B cell (primary cell): ENCODE data around the gene DCUN1D4. TPM values are rescaled to one million over a fixed set of nuclear protein-coding genes. Genes with fewer than 3 reads are reported as not detected.

ENCODE experiments used
- ATAC-seq: fragments of 200-7000 bp; cut with Tn5 transposase; one replicate; pipeline ENCODE4 v1.10.0; 2021; ENCODE audit warnings: low read depth, mild to moderate bottlenecking, moderate number of reproducible peaks, moderate library complexity
- CTCF ChIA-PET: fragments of 350-600 bp; sonication (Branson Sonifier 250); formaldehyde crosslinking; loops from one replicate; lab custom pipeline; 2021; ENCODE audit warnings: antibody characterized with exemption, inconsistent platforms; lab: Charles Lee
- POLR2A ChIA-PET: fragments of 350-600 bp; sonication (Branson Sonifier 250); formaldehyde crosslinking; loops from one replicate; lab custom pipeline; 2021; ENCODE audit warnings: antibody characterized with exemption; lab: Charles Lee
- DNase-seq: peaks from one replicate; pipeline ENCODE4 v3.0.0; 2013
- H2AFZ ChIP-seq: 2 replicates; pipeline ENCODE4 v1.6.1; 2012; ENCODE audit warnings: mild to moderate bottlenecking, low read depth, low read length; ENCODE audit not compliant: insufficient read depth, poor library complexity, severe bottlenecking
- H3K27ac ChIP-seq, 2 donors: 1 replicate in 1 of 2; 2 replicates in 1 of 2; pipeline ENCODE4 v1.5.1; 2012 to 2013; ENCODE audit warnings: low read length in 2 of 2, mild to moderate bottlenecking in 2 of 2, moderate library complexity in 1 of 2
- H3K27me3 ChIP-seq, 4 experiments: fragments of 200-600 bp in 1 of 4; sonication (generic) in 1 of 4; replicated peaks in 1 of 4; 1 replicate in 2 of 4; 2 replicates in 2 of 4; pipeline versions ENCODE4 v1.6.1 to v1.7.0; 2013 to 2016; ENCODE audit warnings: low read length in 3 of 4, mild to moderate bottlenecking in 2 of 4, mixed read lengths in 1 of 4, moderate library complexity in 1 of 4; ENCODE audit not compliant: insufficient read depth in 4 of 4, control insufficient read depth in 3 of 4; ENCODE audit errors: control extremely low read depth in 1 of 4
- H3K36me3 ChIP-seq, 2 experiments: replicated peaks in 1 of 2; 1 replicate in 1 of 2; 2 replicates in 1 of 2; pipeline versions ENCODE4 v1.6.1 to v1.7.1; 2013; ENCODE audit warnings: low read length in 1 of 2; ENCODE audit not compliant: insufficient read depth in 2 of 2, control insufficient read depth in 1 of 2; ENCODE audit errors: control extremely low read depth in 1 of 2, extremely low read depth in 1 of 2
- H3K4me1 ChIP-seq, 2 donors: fragments of 200-600 bp in 1 of 2; sonication (generic) in 1 of 2; 1 replicate in 1 of 2; 2 replicates in 1 of 2; pipeline versions ENCODE4 v1.5.1 to v1.6.1; 2013 to 2017; ENCODE audit warnings: low read length in 2 of 2; ENCODE audit not compliant: control insufficient read depth in 2 of 2, insufficient read depth in 2 of 2
- H3K4me2 ChIP-seq: replicated peaks from 2 replicates; pipeline ENCODE3; 2012; ENCODE audit warnings: mild to moderate bottlenecking, low read depth, low read length; ENCODE audit not compliant: poor library complexity, severe bottlenecking
- H3K4me3 ChIP-seq, 5 experiments: fragments of 200-600 bp in 1 of 5; sonication (generic) in 1 of 5; 1 replicate in 3 of 5; 2 replicates in 2 of 5; pipeline versions ENCODE4 v1.5.1 to v1.7.0; 2011 to 2016; ENCODE audit warnings: low read length in 4 of 5, mild to moderate bottlenecking in 4 of 5, low read depth in 2 of 5, control low read depth in 1 of 5, moderate library complexity in 1 of 5; ENCODE audit not compliant: insufficient read depth in 1 of 5; ENCODE audit errors: control extremely low read depth in 1 of 5, extremely low read depth in 1 of 5
- H3K79me2 ChIP-seq: fragments of 200-600 bp; sonication (generic); one replicate; pipeline ENCODE4 v1.6.0; 2016; ENCODE audit warnings: low read length; ENCODE audit not compliant: control insufficient read depth, insufficient read depth
- H3K9ac ChIP-seq: fragments of 200-600 bp; sonication (generic); 2 replicates; pipeline ENCODE4 v1.6.1; 2017; ENCODE audit warnings: mild to moderate bottlenecking, low read length, moderate library complexity
- H3K9me3 ChIP-seq, 3 donors: one replicate each; pipeline versions ENCODE4 v1.6.1 to v1.7.1; 2013; ENCODE audit warnings: low read length in 2 of 3; ENCODE audit not compliant: control insufficient read depth in 2 of 3, insufficient read depth in 1 of 3; ENCODE audit errors: control extremely low read depth in 1 of 3
- H4K20me1 ChIP-seq: 2 replicates; pipeline ENCODE4 v1.6.0; 2012; ENCODE audit warnings: mild to moderate bottlenecking, low read length; ENCODE audit not compliant: insufficient read depth, control insufficient read depth, poor library complexity, severe bottlenecking
- H3K27ac Mint-ChIP-seq: one replicate; pipeline ENCODE4 v1.8.0; 2021; ENCODE audit warnings: mixed read lengths
- H3K27me3 Mint-ChIP-seq: one replicate; pipeline ENCODE4 v1.8.0; 2021; ENCODE audit warnings: mixed read lengths
- H3K4me1 Mint-ChIP-seq: one replicate; pipeline ENCODE4 v1.8.0; 2021; ENCODE audit warnings: mixed read lengths
- H3K4me3 Mint-ChIP-seq: one replicate; pipeline ENCODE4 v1.8.0; 2021; ENCODE audit warnings: mixed read lengths
- H3K9me3 Mint-ChIP-seq: one replicate; pipeline ENCODE4 v1.8.0; 2022; ENCODE audit warnings: mixed read lengths; ENCODE audit not compliant: insufficient read depth
- EZH2 ChIP-seq: IDR thresholded peaks from 2 replicates; pipeline ENCODE4 v1.6.1; 2012; ENCODE audit warnings: borderline replicate concordance, low read depth, mild to moderate bottlenecking, moderate library complexity, low read length; ENCODE audit not compliant: insufficient read depth, poor library complexity, severe bottlenecking
- WGBS: methylation state at CpG from one replicate; pipeline ENCODE4 v1.1.5; 2013; ENCODE audit warnings: missing lambda C conversion rate; ENCODE audit not compliant: insufficient coverage; 5-methylcytosine and 5-hydroxymethylcytosine counted together
- intact Hi-C: fragments of 100-400 bp; cut with micrococcal nuclease; formaldehyde crosslinking; loops from one replicate; pipeline ENCODE4 v1.10.0; 2022
- polyA plus RNA-seq: library from polyadenylated mRNA; depleted of rRNA; stranded (reverse); fragments of >200 nt; gene quantifications from 2 replicates; pipeline ENCODE4 v1.2.3, GENCODE V29; 2012
- total RNA-seq, 2 donors: library from RNA; stranded (reverse); fragments of 120-200 nt in 1 of 2; gene quantifications; 1 replicate in 1 of 2; 2 replicates in 1 of 2; pipeline versions ENCODE4 v1.2.3 to v1.2.4, GENCODE V29; 2013 to 2022
- TF ChIP-seq, protein P1 (sequence below): fragments of 200-600 bp; IDR thresholded peaks from one replicate; pipeline ENCODE4 v1.8.0; 2022; ENCODE audit warnings: antibody characterized with exemption, mild to moderate bottlenecking

Gene DCUN1D4
- total and polyA plus RNA-seq, 2 donors (not counting 1 experiment from before 2014, with no cell fraction given), result 15.1 to 39.7 TPM

DNA sequence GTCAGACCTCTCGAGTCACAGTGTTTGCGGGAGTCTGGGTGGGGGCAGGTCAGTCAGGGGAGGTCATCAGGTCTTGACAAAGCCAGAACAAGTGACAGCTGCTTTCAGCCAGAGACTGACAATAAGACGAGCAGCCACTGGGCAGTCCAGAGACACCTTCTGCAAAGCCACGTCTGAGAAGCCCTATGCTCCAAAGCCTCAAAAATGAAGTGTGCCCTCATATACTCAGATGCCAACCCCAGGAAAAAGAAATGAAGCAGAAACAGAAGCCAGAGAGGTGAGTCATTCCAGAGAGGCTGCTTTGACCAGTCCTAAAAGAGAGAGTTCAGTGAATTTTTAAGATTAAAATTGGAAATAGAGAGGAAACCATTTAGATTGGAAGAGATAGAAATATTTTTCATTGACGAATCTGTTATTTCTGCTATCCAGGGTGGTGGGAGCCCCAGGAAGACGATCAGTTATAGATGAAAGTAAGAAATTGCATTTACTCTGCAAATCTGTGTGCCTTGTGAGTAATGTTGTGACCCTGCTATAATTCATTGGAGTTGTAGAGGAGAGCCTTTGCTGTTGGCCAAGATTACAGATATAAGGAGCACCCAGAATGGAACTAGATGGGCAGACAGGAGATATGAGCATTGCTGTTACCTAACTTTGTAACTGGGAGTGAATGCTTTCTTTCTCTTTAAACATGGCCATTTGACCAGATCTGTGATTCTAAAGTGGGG lies 99.3 kb downstream of the DCUN1D4 start:
- no peak for DNase-seq
- no peak overlapping the region for H3K27ac Mint-ChIP-seq
- no peaks in the 10 kb centered on the region for H4K20me1 ChIP-seq
- TF ChIP-seq, protein P1, sequence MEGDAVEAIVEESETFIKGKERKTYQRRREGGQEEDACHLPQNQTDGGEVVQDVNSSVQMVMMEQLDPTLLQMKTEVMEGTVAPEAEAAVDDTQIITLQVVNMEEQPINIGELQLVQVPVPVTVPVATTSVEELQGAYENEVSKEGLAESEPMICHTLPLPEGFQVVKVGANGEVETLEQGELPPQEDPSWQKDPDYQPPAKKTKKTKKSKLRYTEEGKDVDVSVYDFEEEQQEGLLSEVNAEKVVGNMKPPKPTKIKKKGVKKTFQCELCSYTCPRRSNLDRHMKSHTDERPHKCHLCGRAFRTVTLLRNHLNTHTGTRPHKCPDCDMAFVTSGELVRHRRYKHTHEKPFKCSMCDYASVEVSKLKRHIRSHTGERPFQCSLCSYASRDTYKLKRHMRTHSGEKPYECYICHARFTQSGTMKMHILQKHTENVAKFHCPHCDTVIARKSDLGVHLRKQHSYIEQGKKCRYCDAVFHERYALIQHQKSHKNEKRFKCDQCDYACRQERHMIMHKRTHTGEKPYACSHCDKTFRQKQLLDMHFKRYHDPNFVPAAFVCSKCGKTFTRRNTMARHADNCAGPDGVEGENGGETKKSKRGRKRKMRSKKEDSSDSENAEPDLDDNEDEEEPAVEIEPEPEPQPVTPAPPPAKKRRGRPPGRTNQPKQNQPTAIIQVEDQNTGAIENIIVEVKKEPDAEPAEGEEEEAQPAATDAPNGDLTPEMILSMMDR, result no peak
- TF ChIP-seq EZH2, result no peak
- peaks cover 0 to 9% (median 0%) of the 10 kb centered on the region in 3 donors for H3K9me3 ChIP-seq
- H3K4me2 ChIP-seq, result no peak overlapping the region
- H3K79me2 ChIP-seq, result no peaks in the 10 kb centered on the region
- intact Hi-C loops, result no loop called here
- no peaks in the 10 kb centered on the region for H3K4me1 ChIP-seq
- H3K27me3 Mint-ChIP-seq, result no peaks in the 10 kb centered on the region
- H3K36me3 ChIP-seq, result no peaks in the 10 kb centered on the region
- no peak overlapping the region for H2AFZ ChIP-seq
- no peak overlapping the region for H3K9ac ChIP-seq
- no peak overlapping the region for H3K4me3 Mint-ChIP-seq
- ATAC-seq, result no peak
- 85% methylated on average over 6 of the region's 6 CpGs for WGBS
- H3K4me3 ChIP-seq, result no peak overlapping the region
- no peaks in the 10 kb centered on the region for H3K9me3 Mint-ChIP-seq
- H3K27ac ChIP-seq, result no peak overlapping the region
- no peaks in the 10 kb centered on the region for H3K4me1 Mint-ChIP-seq
- ChIA-PET POLR2A (no interaction called here), CTCF (no interaction called here)
- H3K27me3 ChIP-seq, result no peaks in the 10 kb centered on the region

DNA sequence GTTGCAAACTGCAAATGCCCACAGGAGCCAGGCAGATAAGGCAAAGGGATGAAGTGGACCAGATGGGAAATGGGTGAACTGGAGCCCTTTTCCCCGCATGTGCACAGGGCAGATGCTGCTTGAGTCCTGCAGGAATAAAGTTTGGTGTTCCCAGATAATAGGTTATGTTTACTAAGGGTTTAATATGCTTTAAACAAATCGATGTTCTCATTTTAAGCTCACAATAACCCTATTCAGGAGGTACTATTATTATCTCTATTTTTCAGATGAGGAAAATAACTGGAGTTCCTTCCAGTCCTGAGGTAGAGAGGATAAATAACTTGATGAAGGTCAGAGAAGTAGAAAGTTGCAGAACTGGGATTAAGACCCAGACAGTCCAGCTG lies 99.9 kb downstream of the DCUN1D4 start:
- no peak overlapping the region for H3K4me3 Mint-ChIP-seq
- WGBS, result 100% methylated on average over 1 of the region's 2 CpGs
- Histone ChIP-seq H3K27ac (no peak overlapping the region), H3K4me2 (no peak overlapping the region), H3K36me3 (no peaks in the 10 kb centered on the region), H4K20me1 (no peaks in the 10 kb centered on the region), H2AFZ (no peak overlapping the region), H3K9ac (no peak overlapping the region), H3K79me2 (no peaks in the 10 kb centered on the region), H3K4me1 (no peaks in the 10 kb centered on the region), H3K4me3 (no peak overlapping the region), H3K27me3 (no peaks in the 10 kb centered on the region), H3K9me3 (peaks cover 0 to 9% (median 0%) of the 10 kb centered on the region in 3 donors)
- peaks cover 3% of the 10 kb centered on the region for H3K9me3 Mint-ChIP-seq
- intact Hi-C loops, result no loop called here
- ATAC-seq (no peak), DNase-seq (no peak)
- no peak overlapping the region for H3K27ac Mint-ChIP-seq
- no peak for TF ChIP-seq EZH2
- TF ChIP-seq, protein P1, result no peak
- ChIA-PET CTCF (no interaction called here), POLR2A (no interaction called here)
- no peaks in the 10 kb centered on the region for H3K4me1 Mint-ChIP-seq
- no peaks in the 10 kb centered on the region for H3K27me3 Mint-ChIP-seq
